Coronary artery (tissue), 2 donors: ENCODE data around the gene VMP1.
"Not testable (repeated sequence)": the region's sequence is repeated elsewhere in the genome, so short reads cannot be mapped to it uniquely, and the experiment has no call there.

Experiments used
- DNase-seq: peaks from one replicate; pipeline ENCODE4 v3.0.0-alpha.2; 2017; ENCODE audit warnings: low spot score
- H3K27ac ChIP-seq, 2 donors: fragments of 200-600 bp; sonication (generic); one replicate each; pipeline ENCODE4 v1.5.1; 2016 to 2019
- H3K4me3 ChIP-seq: fragments of 200-600 bp; sonication (generic); 2 replicates; pipeline ENCODE4 v1.5.1; 2016; ENCODE audit warnings: mild to moderate bottlenecking, moderate library complexity
- CTCF ChIP-seq: fragments of 200-600 bp; sonication (generic); IDR thresholded peaks from one replicate; pipeline ENCODE4 v1.5.1; 2019; ENCODE audit warnings: antibody characterized with exemption

VMP1 gene

GRCh38 chr17:59863616-59864015 is 156.2 kb downstream of the VMP1 start:
- no peak overlapping the region for H3K27ac ChIP-seq
- no peak for DNase-seq
- no peak overlapping the region for H3K4me3 ChIP-seq
- no peak for TF ChIP-seq CTCF

GRCh38 chr17:59869941-59870218 is 162.4 kb downstream of the VMP1 start:
- H3K27ac ChIP-seq, result no peak overlapping the region

GRCh38 chr17:59870482-59870881 is 163.0 kb downstream of the VMP1 start:
- no peak for DNase-seq
- H3K27ac ChIP-seq, result no peak overlapping the region
- no peak overlapping the region for H3K4me3 ChIP-seq
- TF ChIP-seq CTCF, result no peak

More at GRCh38 chr17:59869941-59870218, 162.4 kb downstream of the VMP1 start:
- no peak overlapping the region for H3K4me3 ChIP-seq
- no peak for DNase-seq
- no peak for TF ChIP-seq CTCF

- H3K27ac ChIP-seq, result no peak overlapping the region
- no peak for DNase-seq
- no peak for TF ChIP-seq CTCF
Measured at GRCh38 chr17:59872351-59872750, 164.9 kb downstream of the VMP1 start.

GRCh38 chr17:59873414-59873813 is 166.0 kb downstream of the VMP1 start:
- H3K27ac ChIP-seq, DNase-seq: not testable (repeated sequence)

More at GRCh38 chr17:59872351-59872750, 164.9 kb downstream of the VMP1 start:
- H3K4me3 ChIP-seq, result no peak overlapping the region

GRCh38 chr17:59874376-59874775 is 166.9 kb downstream of the VMP1 start:
- TF ChIP-seq CTCF, result no peak
- no peak for DNase-seq
- Histone ChIP-seq H3K4me3 (no peak overlapping the region), H3K27ac (no peak overlapping the region)

More at GRCh38 chr17:59873414-59873813, 166.0 kb downstream of the VMP1 start:
- not testable (repeated sequence) for H3K4me3 ChIP-seq

GRCh38 chr17:59876107-59876506 is 168.7 kb downstream of the VMP1 start:
- no peak overlapping the region for H3K4me3 ChIP-seq
- no peak for TF ChIP-seq CTCF
- no peak overlapping the region for H3K27ac ChIP-seq
- no peak for DNase-seq

- H3K4me3 ChIP-seq, result no peak overlapping the region
- H3K27ac ChIP-seq, result no peak overlapping the region
- TF ChIP-seq CTCF, result no peak
- no peak for DNase-seq
Measured at GRCh38 chr17:59877965-59878364, 170.5 kb downstream of the VMP1 start.
